Endothelial cell of umbilical vein (primary cell): ENCODE data around the gene FRY. TPM values are rescaled to one million over a fixed set of nuclear protein-coding genes. Genes with fewer than 3 reads are reported as not detected.

Source experiments
- BruUV-seq: library from RNA; stranded (reverse); fragments of 400-500 nt; replicated peaks from 2 replicates; lab custom pipeline; 2021; lab: Mats Ljungman, UMichigan
- CTCF ChIA-PET: fragments of 300-600, 350-600 bp; sonication (Branson Sonifier 250); formaldehyde crosslinking; loops from one replicate; lab custom pipeline; 2021; ENCODE audit warnings: antibody characterized with exemption, inconsistent platforms; lab: Charles Lee
- POLR2A ChIA-PET: fragments of 300-600, 350-600 bp; sonication (Branson Sonifier 250); formaldehyde crosslinking; loops from one replicate; lab custom pipeline; 2021; ENCODE audit warnings: antibody characterized with exemption, inconsistent platforms; lab: Charles Lee
- DNase-seq: peaks from one replicate; pipeline ENCODE4 v3.0.0-alpha.2; 2011; ENCODE audit warnings: low read depth, low spot score
- FAIRE-seq: peaks from 2 replicates; lab custom pipeline; 2011; peaks lifted over from hg19 to GRCh38; lab: Jason Lieb, UNC
- H2AFZ ChIP-seq: 2 replicates; pipeline ENCODE4 v1.6.0; 2012; ENCODE audit warnings: low read depth, low read length, control low read depth, inconsistent platforms
- H3K27ac ChIP-seq: 2 replicates; pipeline ENCODE4 v1.5.1; 2011; ENCODE audit warnings: low read depth, mild to moderate bottlenecking, control low read depth, low read length, moderate library complexity; ENCODE audit not compliant: insufficient read depth
- H3K27me3 ChIP-seq, 2 experiments: 2 replicates each; pipeline versions ENCODE4 v1.6.0 to v1.6.1; 2011; ENCODE audit warnings: low read length in 2 of 2, mixed read lengths in 1 of 2; ENCODE audit not compliant: control insufficient read depth in 2 of 2, insufficient read depth in 2 of 2
- H3K36me3 ChIP-seq, 2 experiments: 2 replicates in 1 of 2; 3 replicates in 1 of 2; pipeline ENCODE4 v1.5.1; 2011; ENCODE audit warnings: low read length in 2 of 2, mild to moderate bottlenecking in 1 of 2, moderate library complexity in 1 of 2; ENCODE audit not compliant: control insufficient read depth in 2 of 2, insufficient read depth in 2 of 2; ENCODE audit errors: extremely low read depth in 1 of 2
- H3K4me1 ChIP-seq: 3 replicates; pipeline ENCODE4 v1.5.1; 2011; ENCODE audit warnings: mild to moderate bottlenecking, low read length; ENCODE audit not compliant: control insufficient read depth, insufficient read depth; ENCODE audit errors: extremely low read depth
- H3K4me2 ChIP-seq: 2 replicates; pipeline ENCODE4 v1.6.1; 2011; ENCODE audit warnings: low read length, control low read depth, mixed read lengths; ENCODE audit not compliant: insufficient read depth
- H3K4me3 ChIP-seq, 3 experiments: fragments of 200-600 bp in 1 of 3; sonication (generic), shearing (Covaris generic) in 1 of 3; replicated peaks in 1 of 3; 2 replicates each; pipeline ENCODE4 v1.5.1; 2011 to 2016; ENCODE audit warnings: control low read depth in 3 of 3, low read length in 3 of 3, mild to moderate bottlenecking in 2 of 3, inconsistent platforms in 1 of 3, low read depth in 1 of 3, moderate library complexity in 1 of 3; ENCODE audit not compliant: insufficient read depth in 1 of 3
- H3K79me2 ChIP-seq: 2 replicates; pipeline ENCODE4 v1.6.0; 2012; ENCODE audit warnings: low read length, inconsistent platforms; ENCODE audit not compliant: control insufficient read depth, insufficient read depth
- H3K9ac ChIP-seq: replicated peaks from 2 replicates; pipeline ENCODE3; 2011; ENCODE audit warnings: low read length, control low read depth; ENCODE audit not compliant: insufficient read depth; ENCODE audit errors: extremely low read depth
- H3K9me1 ChIP-seq: replicated peaks from 3 replicates; pipeline ENCODE4 v1.6.0; 2011; ENCODE audit warnings: mild to moderate bottlenecking, low read length; ENCODE audit not compliant: control insufficient read depth, insufficient read depth; ENCODE audit errors: extremely low read depth
- H3K9me3 ChIP-seq: replicated peaks from 2 replicates; pipeline ENCODE4 v1.5.1; 2012; ENCODE audit warnings: low read length, inconsistent platforms; ENCODE audit not compliant: control insufficient read depth, insufficient read depth
- H4K20me1 ChIP-seq: replicated peaks from 2 replicates; pipeline ENCODE3; 2011; ENCODE audit warnings: mild to moderate bottlenecking, low read length; ENCODE audit not compliant: control insufficient read depth, insufficient read depth; ENCODE audit errors: extremely low read depth
- EZH2 ChIP-seq: IDR thresholded peaks from 2 replicates; pipeline ENCODE4 v1.6.1; 2012; ENCODE audit warnings: borderline replicate concordance, low read depth, mild to moderate bottlenecking, moderate library complexity, low read length, inconsistent platforms; ENCODE audit not compliant: severe bottlenecking
- FOS ChIP-seq: IDR thresholded peaks from 2 replicates; pipeline ENCODE4 v1.6.1; 2011; ENCODE audit warnings: mild to moderate bottlenecking, low read length, moderate library complexity, borderline replicate concordance; ENCODE audit not compliant: insufficient read depth
- GATA2 ChIP-seq: IDR thresholded peaks from 2 replicates; pipeline ENCODE4 v1.7.0; 2011; ENCODE audit warnings: low read depth, mild to moderate bottlenecking, moderate library complexity, mixed read lengths, low read length; ENCODE audit not compliant: insufficient read length, insufficient read depth
- JUN ChIP-seq: IDR thresholded peaks from 2 replicates; pipeline ENCODE4 v1.6.1; 2011; ENCODE audit warnings: borderline replicate concordance, low read depth; ENCODE audit not compliant: insufficient read length, insufficient read depth
- MYC ChIP-seq: IDR thresholded peaks from one replicate; pipeline ENCODE4 v1.6.1; 2011; ENCODE audit warnings: mild to moderate bottlenecking, low read depth, low read length
- POLR2A ChIP-seq: IDR thresholded peaks from 2 replicates; pipeline ENCODE4 v1.6.1; 2012; ENCODE audit warnings: low read depth, mild to moderate bottlenecking, control low read depth, low read length
- dilution Hi-C: fragments of 300-500 bp; cut with MboI; formaldehyde crosslinking; loops from one replicate; pipeline ENCODE4 v1.15.0; 2019; ENCODE audit warnings: low sequenced_read_pairs; ENCODE audit not compliant: extremely low pct_ligation_motif_present
- intact Hi-C: fragments of 100-400 bp; cut with micrococcal nuclease; formaldehyde crosslinking; loops from one replicate; pipeline ENCODE4 v1.10.0; 2022
- polyA plus RNA-seq, 4 experiments: library from polyadenylated mRNA; depleted of rRNA in 3 of 4; stranded (reverse) in 3 of 4; unstranded in 1 of 4; fragments of >200 nt; gene quantifications; 2 replicates each; pipeline versions ENCODE4 v1.2.1 to v1.2.3, GENCODE V29; 2011 to 2012; ENCODE audit warnings: missing spikeins in 1 of 4
- total RNA-seq: library from RNA; stranded (reverse); gene quantifications from 2 replicates; pipeline ENCODE4 v1.2.3, GENCODE V29; 2021
- TF ChIP-seq, protein P1 (sequence below), 2 donors: IDR thresholded peaks; 1 replicate in 1 of 2; 2 replicates in 1 of 2; pipeline ENCODE4 v1.5.1; 2011; ENCODE audit warnings: low read length in 2 of 2, mild to moderate bottlenecking in 2 of 2, moderate library complexity in 2 of 2, control low read depth in 1 of 2, inconsistent platforms in 1 of 2, low read depth in 1 of 2; ENCODE audit not compliant: insufficient read depth in 1 of 2; ENCODE audit errors: extremely low read depth in 1 of 2

The FRY gene
- total and polyA plus RNA-seq, 2 donors (not counting 3 experiments of a cell fraction or from before 2014, with no cell fraction given), result 57.3 to 75.8 TPM

DNA sequence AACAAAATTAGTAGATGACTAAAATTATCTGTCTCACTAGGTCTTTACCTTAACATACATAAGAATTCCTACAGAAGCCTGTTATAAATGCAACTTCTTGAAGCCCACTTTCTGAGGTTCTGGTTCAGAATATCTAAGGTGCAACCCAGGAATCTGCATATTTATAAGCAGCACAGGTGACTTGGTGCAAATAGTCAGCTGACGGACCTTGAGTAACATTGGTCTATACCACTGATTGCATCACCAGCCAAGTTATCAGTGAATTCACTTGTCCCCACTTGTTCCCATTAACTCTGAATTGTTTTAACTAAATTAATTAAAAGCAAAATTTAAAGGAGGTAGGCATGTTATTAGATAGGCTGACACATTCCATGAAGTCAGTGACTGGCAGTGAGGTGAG, 109.9 kb downstream of the FRY start:
- Histone ChIP-seq H3K79me2 (no peaks in the 10 kb centered on the region), H3K4me1 (peaks cover 20% of the 10 kb centered on the region), H3K4me2 (no peak overlapping the region), H3K27ac (no peak overlapping the region), H3K27me3 (no peaks in the 10 kb centered on the region), H3K9me3 (no peaks in the 10 kb centered on the region), H3K9ac (no peak overlapping the region), H3K9me1 (no peaks in the 10 kb centered on the region), H3K4me3 (no peak overlapping the region), H3K36me3 (no peaks in the 10 kb centered on the region), H2AFZ (no peak overlapping the region), H4K20me1 (no peaks in the 10 kb centered on the region)
- BruUV-seq, result no TSS peak
- FAIRE-seq (no peak), DNase-seq (no peak)
- ChIA-PET POLR2A (no interaction called here), CTCF (no interaction called here)
- intact Hi-C loops (loop anchor here (5.0 kb wide), 1 partner anchor 109 kb away; the partner anchor contains the start of gene FRY), dilution Hi-C loops (no loop called here)
- TF ChIP-seq GATA2, result no peak
- no peak for TF ChIP-seq POLR2A
- no peak for TF ChIP-seq JUN
- no peak for TF ChIP-seq MYC
- TF ChIP-seq, protein P1, sequence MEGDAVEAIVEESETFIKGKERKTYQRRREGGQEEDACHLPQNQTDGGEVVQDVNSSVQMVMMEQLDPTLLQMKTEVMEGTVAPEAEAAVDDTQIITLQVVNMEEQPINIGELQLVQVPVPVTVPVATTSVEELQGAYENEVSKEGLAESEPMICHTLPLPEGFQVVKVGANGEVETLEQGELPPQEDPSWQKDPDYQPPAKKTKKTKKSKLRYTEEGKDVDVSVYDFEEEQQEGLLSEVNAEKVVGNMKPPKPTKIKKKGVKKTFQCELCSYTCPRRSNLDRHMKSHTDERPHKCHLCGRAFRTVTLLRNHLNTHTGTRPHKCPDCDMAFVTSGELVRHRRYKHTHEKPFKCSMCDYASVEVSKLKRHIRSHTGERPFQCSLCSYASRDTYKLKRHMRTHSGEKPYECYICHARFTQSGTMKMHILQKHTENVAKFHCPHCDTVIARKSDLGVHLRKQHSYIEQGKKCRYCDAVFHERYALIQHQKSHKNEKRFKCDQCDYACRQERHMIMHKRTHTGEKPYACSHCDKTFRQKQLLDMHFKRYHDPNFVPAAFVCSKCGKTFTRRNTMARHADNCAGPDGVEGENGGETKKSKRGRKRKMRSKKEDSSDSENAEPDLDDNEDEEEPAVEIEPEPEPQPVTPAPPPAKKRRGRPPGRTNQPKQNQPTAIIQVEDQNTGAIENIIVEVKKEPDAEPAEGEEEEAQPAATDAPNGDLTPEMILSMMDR (IDR thresholded peaks at IDR 0.05; ENCODE audit: extremely low read depth in 1 of 2, insufficient read depth in 1 of 2, low read depth in 1 of 2, low read length in 2 of 2), result no peak
- TF ChIP-seq FOS, result no peak
- TF ChIP-seq EZH2, result no peak
